GM18861 (cell line): Measurements from ENCODE around the gene DLGAP1.

ENCODE experiments used
- ATAC-seq: cut with Tn5 transposase; IDR thresholded peaks from one replicate; pipeline ENCODE4 v1.9.1; 2021; ENCODE audit not compliant: unreplicated experiment

Gene DLGAP1

DNA sequence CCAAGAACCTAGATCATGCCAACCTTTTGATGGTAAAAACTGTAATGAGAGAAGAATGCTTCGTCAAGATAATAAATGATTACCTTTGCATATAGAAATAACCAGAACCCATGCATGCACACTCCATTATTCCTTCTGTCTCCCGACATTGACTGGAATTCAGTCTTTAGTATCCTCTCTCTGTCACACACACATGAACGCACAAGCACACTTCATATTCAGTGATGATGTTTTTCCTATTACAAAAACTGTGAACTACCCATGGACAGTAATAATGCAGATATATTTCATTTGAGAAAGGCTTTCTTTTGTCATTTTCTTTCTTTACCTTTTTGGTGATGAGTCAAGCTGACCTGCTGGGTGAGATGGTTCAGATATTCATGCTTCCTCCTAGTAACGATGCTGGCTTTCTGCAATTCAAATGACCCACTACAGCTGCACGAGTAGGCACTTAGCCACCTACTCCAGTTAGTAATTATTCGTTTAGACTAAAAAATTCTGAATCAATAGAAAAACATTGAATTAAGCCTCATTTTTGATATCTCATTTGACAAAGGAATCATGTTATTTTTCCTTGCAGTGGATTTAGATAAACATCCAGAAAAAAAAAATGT lies 623.0 kb downstream of the DLGAP1 start:
- ATAC-seq = no peak

DNA sequence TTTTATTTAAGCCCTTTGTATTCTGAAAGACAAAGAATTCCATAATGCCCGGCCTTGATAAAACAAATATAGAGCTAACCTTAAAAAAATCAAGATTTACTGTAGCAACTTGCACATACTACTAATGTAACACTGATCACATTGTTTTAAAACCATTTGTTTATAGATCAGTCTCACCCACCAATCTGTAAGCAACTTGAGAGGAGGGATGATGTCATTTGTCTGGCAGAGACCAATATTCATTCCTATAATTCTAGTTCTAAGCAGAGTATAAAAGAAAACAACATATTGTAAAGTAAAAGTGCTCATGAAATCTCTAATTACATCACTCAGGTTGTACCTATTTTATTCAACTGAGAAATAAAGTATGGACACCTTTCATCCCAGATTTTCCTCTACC lies 624.5 kb downstream of the DLGAP1 start:
- no peak for ATAC-seq

DNA sequence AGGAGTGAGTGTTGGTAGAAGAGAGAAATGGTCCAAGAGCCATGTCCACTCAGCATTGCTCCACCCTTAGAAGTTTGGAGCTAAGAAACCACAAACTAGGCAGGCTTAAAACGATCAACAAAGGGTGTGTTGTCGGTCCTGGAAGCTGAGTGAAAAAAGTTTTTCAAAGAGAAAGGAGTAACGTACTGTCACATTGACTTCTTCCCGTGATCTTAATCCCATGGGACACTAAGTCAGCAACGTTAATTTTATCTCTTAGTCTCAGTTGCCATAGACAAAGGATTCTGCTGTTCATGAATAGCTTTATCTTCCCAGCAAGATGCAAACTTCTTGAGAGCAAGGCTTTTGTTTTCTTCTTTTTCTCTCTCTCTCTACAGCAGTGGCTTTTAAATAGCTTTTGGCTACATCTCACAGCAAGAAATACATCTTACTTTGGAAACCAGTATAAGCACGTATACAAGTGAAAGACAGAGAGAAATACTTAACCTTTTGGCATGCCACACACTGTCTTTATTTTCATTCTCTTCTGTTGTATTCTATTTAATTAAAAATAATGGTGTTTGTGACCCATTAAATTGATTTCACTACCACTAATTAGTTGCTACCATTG lies 627.8 kb downstream of the DLGAP1 start:
- ATAC-seq = no peak

DNA sequence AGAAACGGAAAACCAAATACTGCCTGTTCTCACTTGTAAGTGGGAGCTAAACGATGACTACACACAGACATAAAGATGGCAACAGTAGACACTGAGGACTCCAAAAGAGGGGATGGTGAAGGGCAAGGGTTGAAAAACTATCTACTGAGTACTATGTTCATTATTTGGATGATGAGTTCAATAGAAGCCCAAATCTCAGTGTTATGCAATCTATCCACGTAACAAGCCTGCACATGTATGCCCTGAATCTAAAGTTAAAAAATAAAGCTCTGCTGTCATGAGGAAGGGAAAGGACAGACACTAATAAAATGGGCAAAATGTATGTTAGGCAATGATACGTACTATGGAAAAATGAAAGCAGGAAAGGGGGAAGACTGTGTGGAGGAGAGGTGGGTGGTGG lies 629.1 kb downstream of the DLGAP1 start:
- no peak for ATAC-seq

DNA sequence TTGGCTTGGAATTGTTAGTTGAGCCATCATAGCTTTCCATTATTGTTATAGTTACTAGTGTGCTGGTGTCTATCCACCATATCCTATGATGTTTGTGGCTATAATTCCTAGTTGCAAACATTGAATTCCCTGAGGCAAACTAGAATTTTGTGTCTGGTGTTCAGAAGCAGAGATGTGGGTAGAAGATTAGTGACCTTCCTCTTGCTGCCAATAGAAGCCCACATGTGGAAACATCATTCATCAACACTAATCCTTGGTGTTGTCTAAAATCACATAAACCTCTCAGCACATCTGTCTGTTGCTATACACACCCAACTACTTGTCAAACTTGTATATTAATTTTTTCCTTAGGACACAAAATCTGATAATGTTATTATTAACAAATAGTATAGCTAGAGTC lies 631.0 kb downstream of the DLGAP1 start:
- no peak for ATAC-seq

DNA sequence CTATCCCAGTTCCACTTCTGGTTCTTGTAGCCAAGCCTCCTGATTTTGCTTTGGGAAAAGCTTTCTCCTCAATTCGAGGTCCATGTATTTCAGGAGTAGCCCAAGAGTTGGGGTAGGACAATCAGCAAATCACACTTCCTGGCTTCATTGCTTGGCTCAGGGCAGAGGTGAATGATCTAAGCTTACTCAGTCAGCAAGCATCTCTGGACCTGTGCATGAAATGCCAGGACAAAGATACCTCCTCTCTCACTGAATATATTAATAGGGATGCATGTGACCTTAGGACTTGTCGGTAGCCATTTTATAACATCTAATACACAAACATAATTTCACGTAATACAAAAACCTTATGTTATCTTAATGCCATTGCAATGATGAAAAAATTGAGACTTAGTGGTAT lies 632.0 kb downstream of the DLGAP1 start:
- ATAC-seq = no peak

DNA sequence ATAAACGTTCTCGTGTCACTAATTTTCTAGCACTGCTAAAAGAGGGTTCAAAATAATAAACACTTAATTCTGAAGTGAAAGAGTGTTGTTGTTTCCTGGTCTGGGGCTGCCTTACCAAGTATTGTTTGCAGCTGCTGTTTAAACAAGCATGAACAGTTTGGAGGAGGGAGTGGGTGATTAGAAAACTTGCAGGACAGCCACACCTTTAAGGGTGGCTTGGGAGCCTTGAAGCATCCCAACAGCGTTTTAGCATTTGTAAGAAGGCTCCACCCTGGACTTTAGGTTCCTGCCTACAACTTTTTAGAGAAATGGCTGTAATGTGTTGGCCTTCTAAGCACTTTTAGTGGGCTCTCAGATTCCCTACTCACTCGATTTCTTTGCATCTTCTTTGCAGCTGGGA lies 633.6 kb downstream of the DLGAP1 start:
- ATAC-seq = no peak

DNA sequence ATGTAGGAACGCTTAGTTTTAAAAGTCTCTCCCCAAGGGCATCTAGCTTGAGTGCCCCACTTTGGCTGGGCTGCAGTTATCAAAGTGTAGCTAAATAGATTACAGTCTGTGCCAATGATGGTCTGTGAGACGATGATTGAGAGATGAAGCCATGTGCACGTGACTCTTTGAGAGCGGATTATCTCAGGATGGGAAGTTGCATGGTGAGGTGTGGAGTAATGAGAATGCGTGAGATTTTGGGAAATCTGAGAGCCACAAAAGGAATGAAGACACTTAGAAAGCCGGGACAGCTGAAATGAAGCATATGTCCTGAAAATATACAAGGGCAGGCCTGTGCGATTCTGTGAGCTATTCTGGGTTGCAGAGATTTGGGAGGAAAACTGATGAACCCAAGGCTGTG lies 635.1 kb downstream of the DLGAP1 start:
- ATAC-seq = no peak

DNA sequence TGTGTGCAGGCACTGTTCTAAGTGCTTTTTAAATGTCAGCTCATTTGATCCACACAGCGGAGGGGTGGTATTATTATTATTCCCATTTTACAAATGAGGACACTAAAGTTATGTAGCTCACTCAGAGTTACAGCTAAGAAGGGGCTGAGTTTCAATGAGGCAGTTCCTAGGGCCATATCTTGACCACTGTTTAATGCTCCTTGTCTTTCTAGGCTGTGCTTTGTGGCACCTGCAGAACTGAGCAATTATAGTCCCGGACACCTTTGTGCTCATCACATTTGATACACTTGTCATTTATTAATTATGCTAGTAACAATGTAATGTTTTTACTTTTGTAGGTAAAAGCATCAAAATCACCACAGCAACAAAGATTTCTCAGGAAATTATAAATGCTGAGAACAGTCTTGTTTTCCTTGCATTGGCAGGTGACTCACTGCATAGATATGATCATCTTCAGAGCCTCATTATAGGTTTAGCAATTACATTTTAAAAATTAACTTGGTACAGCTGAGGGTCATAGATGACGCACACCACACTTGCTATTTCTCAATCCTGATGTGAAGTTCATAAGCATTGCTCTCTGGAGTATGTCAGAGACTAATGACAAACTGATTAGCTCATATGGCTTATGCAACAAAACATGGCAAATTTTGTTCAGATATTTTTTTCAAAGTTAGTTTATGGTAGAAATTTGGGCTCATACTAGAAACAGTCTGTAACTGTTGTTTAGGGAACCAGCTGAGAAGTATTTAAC lies 638.3 kb downstream of the DLGAP1 start:
- ATAC-seq = no peak

DNA sequence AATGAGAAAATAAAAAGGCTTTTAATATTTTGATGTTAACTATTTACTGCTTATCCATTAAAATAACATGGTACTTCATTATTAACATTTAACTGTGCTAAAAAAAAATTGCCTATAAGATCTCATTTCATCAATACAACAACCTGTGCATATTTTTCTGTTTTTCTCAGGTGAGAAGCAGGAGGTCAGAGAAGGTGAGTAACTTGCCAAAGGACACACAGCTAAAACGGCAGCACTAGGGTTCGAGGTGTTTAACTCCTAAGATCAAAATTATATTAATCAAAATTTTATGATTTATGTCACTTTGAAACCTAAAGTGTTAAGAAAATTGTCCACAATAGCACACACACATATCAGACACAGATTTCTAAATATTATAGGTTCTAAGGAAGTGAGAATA lies 639.1 kb downstream of the DLGAP1 start:
- no peak for ATAC-seq

DNA sequence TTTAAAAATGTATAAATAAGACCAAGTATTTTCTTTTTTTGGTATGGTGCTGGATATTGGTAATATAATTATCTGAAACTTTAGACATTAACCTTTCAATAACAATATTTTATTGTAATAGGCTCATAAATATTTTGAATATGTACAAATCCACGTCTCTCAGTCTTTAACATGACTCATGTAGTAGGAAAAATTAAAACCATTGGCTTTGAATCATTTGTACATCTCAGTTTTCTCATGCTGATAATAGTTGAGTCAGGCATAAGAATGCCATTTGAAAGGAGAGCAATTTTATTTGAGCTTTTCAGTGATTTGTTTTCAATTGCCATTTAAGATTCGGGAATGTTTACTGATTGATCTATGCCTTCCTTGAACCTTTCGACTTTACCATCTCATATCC lies 640.3 kb downstream of the DLGAP1 start:
- ATAC-seq = no peak

DNA sequence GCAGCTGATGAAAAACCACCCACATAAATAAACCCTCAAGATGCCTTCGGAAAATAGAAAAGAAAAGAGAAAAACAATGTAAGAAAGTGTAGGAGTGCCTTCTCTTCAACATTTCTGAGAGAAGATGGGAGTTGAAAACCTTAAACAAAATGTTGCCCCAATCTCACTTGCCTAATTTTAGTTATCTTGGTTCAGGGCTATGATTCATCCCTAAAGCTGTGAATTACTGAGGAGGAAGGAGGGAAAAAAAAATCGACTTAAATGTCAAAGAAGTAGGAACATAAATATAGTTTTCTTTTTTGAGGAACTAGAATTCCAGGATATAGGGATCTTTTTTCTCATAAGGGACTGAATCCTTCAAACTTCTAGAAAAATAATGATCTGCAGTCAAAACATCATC lies 644.8 kb downstream of the DLGAP1 start:
- ATAC-seq = no peak

DNA sequence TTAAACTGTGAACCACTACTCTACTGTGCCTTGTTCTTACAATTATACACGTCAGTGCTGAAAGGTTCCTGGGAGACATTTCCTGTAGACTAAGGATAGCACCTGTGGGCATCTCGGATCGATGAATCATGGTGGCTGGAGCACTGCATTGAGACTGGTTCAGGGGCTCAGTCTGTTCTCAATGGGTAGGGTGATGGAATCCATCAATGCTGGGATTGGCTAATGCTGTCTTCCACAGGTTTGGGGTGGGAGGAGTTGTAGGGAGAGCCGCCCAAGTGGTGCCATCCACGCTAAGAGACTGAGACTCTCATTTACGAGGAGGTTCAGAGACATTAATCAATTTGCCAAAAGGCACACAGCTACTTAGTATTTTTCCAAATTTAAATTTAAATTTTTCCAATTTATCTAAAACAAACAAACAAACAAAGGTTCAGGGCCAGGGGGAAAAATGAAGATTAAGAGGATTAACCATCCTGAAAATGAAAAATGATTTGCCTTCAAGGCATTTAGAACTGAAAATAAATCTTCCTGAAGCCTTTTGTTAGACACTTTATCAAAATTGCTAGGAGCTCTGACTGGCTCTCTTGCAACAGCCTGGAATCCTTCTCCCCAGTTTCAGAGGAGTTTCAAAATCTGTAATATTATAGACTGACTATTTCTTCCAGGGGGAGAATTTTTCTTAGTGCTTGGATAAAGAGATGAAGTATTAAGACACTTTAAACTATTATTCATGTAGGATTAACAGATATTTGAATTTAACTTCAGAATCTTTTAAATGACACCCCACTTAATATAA lies 645.9 kb downstream of the DLGAP1 start:
- ATAC-seq = no peak

DNA sequence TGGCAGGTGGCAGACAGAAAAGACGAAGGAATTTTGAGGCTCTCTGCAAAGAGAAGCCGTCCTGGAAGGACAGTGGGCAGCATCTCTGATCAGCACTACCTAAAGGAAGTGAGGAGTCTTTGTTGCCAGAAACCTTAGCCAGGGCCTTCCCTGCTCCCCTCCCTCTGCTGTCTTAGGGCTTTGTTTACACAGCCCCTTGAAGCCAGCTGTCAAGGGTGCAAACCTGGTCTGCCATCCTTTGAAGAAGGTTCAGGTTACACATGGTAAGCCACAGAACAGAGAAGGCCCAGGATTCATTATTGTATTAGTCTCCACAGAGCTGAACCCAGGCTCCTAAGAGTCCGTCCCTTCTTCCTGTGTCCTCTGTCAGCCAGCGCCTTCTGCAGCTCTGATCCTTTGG lies 648.5 kb downstream of the DLGAP1 start:
- no peak for ATAC-seq

DNA sequence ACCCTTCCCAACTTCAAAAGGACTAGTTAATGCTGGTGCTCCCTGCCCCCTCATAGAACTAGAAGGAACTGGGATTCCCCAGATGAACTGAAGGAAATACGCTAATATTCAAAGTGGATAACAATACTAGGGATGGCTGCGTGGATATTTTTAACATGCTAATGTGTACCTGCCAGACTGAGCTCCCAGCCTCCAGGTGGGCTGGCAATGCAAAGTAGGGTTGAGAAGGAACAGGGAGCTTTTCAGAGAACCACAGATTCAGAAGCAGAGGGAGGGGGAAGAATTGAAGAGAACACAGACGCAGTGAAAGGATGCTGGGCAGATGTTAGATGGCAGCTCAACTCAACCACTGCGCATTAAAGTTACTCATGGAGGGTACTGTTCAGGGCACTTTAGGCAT lies 650.8 kb downstream of the DLGAP1 start:
- ATAC-seq = no peak

DNA sequence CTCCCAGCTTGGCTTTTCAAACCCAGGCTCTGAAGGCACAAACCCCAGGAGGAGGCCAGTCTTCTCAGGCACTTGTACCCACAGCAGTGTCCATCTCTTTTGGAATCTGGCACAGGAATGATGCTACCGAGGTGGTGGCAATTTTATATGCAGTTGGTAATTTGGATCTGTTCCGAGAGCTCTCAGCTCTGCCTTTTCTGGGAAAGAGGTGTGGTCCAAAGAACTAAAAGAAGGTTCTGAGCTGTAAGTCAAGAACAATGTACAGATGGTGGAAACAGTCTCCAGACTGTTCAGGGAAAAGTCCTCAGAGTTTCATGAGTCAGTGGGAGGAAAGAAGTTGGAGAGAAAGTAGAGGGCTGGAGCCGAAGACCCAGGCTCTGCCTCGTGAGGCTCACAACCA lies 651.8 kb downstream of the DLGAP1 start:
- no peak for ATAC-seq

DNA sequence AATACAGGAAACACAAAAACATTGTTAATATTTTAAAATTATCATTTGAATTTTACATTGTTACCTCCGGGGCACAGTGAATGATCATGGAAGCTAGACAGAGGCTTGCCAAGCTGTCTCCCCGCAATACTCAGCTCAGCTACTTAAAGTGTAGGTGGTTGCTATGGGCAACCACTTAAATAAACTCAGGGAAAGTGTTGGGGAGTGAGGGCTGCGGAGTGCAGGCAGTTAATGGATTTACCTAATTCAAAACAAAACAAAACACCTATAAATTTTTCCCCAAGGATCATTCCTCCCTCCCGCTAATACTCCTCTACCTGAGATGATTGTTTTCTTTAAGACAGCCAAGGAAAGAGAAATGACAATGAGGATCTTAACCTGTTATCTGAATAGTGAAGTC lies 655.6 kb downstream of the DLGAP1 start:
- ATAC-seq = no peak

DNA sequence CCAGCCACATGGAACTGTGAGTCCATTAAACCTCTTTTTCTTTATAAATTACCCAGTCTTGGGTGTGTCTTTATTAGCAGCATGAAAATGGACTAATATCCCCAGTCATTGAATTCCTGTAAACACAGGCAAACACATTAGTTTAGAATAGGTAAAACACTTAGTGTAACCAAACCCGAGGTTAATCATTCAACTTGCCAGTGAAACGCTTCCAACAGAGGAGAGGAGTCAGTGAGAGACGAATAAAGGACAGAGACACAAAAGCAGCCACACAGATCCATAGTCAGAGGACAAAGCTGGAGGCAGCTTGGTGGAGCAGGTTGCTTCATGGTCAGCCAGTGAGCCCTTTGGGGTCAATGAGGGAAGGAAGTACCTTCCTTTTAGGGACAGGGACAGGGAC lies 657.1 kb downstream of the DLGAP1 start:
- ATAC-seq = no peak

DNA sequence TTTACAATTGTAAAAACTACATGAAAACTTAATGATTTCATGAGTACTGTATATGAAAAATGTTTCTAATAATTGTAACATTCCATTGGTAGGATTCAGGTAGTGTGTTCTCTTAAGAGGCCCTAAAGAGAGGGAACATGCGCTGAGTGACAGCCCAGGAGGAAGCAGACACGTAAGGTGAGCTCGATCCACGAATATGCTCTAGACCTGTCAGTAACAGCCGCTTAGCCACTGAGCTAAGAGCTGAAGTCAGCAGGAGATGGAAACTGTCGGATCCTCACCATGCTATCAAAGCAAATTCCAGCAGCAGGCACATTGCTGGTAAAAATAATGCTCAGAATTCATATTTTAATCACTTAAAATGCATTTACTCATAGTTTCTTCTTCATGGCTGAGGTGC lies 658.7 kb downstream of the DLGAP1 start:
- ATAC-seq = no peak

DNA sequence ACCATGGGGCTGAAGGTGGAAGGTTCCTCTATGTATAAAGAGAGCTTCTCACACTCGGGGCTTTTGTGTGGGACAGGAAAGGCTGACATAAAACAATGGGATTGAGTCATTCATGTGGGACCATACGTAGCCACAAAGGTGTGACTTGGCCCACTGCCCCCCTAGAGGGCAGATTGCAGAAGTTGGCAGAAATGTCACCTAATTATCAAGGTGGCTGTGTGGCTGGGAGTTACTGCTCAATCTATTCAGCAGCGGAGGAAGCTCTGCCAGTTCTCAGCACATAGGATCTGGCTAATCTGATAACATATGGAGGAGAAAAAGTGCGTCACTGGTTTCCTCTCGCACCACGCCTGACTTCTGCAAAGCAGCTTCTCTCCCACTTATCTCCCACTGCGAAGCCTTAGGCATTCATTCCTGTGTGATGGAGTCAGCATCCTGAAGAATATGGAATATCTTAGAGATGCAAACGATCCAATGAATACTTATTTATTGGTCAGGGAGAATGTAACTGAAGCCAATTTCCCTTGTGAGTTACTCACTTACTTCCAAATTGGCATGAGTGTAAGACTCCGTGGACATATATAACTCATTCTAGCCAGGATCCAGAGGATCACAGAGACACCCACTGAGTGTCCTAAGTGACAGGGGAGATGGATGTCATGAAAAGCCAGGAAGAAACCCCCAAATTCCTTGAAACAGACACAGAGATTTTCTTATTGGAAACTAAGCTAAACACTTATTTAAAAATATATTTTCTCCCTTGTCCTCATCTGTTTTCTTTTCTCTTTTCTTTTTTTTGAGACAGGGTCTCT lies 660.4 kb downstream of the DLGAP1 start:
- no peak for ATAC-seq

DNA sequence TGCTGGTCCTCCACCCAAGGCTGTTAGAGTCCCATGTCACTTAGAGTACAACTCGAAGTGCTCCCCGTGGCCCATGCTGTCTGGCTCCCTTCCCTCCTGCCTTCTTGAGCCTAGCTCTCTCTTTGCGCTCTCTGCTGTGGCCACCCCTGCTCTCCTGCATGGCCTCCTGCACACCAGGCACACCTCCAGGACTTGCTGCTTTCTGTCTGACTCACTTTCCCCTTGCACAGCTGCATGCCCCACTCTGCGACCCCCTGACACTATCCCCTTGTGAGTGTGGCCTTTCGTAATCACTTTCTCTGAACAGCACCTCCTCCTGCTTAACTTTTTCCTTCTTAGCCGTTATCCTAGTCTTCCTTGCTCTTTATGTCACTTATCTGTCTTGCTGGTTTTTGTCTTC lies 661.6 kb downstream of the DLGAP1 start:
- no peak for ATAC-seq
